GM21447 (cell line): ENCODE data around the gene GAR1.
"Not testable (repeated sequence)": the region's sequence is repeated elsewhere in the genome, so short reads cannot be mapped to it uniquely, and the experiment has no call there.

Experiments used
- ATAC-seq: cut with Tn5 transposase; IDR thresholded peaks from one replicate; pipeline ENCODE4 v1.9.1; 2021; ENCODE audit not compliant: unreplicated experiment

The GAR1 gene

DNA sequence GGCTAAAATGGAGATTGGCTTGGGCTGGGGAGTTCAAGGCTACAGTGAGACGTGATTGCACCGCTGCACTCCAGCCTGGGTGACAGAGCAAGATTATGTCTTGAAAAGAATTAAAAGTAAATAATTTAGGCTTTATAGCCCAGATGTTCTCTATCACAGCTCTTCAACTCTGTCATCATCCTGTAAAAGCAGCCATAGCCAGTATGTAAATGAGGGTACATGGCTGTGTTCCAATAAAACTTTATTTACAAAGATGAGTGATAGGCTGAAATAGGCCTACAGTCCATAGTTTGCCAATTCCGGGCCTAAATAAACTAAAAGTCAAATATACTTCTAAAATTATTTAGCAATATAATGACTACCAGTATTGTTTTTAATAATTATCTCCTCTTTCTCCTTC, 21.4 kb downstream of the GAR1 start:
- ATAC-seq, result no peak

DNA sequence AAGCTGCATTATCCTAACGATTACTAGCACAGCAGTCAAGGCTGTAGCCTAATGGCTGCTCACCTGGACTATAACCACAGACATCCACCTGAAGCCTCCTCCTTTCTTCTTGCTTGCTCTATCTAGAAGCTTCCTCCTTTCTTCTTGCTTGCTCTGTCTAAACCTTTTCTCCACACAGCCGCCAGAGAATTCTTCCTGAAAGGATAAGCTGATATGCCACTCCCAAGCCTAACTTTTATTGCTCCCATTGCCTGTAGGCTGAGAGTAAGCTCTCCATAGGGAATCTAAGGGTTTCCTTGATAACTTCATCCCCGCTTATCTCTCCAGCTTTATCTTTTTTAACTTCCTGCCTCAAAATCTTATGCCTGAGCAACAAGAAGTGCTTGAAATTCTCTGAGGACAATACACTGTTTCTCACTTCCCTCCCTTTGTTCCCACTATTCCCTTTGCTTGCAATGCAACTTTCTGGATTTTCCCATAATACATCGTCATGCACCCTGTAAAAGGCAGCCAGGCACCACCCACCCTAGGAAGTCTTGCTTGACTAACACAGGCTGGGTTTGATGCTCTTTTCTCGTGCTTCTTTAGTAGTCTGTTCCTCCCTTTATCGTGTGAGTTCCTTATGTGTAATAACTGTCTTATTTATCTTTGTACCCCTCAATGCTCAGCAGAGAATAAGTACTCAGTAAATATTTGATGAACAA, 31.0 kb downstream of the GAR1 start:
- ATAC-seq, result no peak

DNA sequence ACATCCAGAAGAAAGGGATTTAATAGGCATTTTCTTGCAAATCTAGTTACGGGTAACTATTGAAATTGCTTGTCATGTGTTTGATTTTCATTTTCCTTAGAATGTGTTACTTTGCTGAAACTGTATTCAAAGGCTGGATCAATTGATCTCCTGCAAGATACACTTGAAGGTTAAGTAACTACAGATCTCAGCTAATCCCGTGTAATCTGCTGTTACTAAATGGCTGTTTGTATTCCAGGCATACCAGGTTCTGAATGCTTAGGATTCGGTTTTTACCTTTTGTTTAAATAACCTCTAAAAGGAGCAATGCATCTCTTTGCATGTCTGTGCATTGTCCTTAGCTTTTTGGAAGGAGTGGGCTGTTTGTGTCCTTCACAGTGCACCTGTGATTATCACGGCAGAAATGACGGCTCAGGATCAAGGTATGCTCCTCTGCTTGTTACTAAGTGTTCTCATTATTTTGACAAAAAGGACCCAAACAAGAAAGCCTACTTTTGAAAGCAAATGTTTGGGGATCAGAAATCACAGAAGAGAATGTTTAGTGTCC, 32.4 kb downstream of the GAR1 start, which contains the start of gene LRIT3:
Gene LRIT3 (plus strand): TSS at position 212 of the 547 bp plus-strand sequence. CDS start 95 bp downstream, at position 307.
- ATAC-seq, result no peak

DNA sequence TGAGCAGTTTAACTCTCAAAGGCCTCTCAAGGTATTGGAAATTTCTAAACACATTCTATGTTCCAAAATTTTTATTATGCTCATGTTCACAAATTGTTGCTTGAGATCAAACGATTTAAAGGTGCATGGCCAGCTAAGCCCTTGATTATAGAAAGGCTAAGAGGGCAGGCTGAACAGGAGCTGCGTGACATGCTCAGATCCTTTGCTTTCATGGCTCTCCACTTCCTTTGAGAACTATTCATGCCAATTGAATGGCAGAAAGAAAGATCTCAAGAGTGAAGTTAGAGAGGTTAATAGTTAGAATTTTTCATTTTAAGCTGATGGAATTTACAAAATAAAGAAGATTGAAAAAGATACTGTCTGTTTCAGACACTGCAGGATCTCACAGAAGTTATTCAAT, 32.9 kb downstream of the GAR1 start:
- ATAC-seq, result no peak

DNA sequence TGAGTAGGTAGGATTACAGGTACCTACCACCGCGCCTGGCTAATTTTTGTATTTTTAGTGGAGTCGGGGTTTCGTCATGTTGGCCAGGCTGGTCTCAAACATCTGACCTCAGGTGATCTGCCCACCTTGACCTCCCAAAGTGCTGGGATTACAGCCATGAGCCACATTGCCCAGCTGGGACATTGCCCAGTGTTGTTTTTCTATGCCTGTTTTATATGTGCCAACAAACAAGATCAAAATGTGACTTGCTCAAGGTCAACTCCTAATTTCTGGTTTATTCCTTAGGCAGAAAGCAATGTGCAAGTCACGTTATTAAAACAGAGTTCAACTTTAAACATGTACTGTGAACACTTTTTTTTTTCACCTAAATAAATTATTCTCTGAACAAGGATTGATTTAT, 35.0 kb downstream of the GAR1 start:
- no peak for ATAC-seq

DNA sequence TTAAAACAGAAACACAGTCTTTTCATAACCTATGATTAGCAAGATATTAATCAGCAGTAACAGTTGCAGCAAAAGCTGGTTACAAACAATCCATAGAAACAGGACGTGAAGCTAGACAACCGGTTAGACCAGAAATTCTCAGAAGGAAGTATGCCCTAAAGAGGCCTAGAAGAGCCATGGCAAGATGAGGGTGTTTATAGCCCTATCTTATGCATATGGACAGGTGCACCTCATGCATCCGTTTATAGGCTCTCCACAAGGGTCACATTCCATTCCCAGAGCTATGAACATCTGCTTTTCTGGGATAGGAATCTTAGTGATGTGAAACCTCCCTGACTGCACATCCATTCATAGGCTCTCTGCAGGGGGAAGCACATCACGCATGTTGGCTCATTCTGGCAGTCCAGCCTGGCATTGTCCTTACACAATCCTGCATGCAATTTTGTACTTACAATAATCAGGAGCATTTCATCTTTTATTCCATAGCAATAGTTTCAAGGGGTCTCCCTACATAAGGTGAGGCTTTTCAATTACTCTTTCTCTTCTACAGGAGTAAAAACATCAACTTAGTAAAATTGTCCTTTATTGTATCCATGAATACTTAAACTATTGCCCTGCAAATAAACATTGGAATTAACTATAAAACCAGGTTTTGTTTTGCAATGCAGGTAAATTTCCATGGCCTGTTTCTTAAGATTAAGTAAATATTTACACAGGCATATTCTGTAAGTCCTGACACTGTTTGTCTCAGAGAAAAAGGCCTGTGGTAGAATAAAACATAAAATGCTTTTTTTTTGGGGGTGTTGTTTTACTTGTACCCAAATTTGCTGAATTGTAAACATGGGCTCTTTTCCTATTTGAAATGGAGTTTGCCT, 44.1 kb downstream of the GAR1 start:
- ATAC-seq, result not testable (repeated sequence)

DNA sequence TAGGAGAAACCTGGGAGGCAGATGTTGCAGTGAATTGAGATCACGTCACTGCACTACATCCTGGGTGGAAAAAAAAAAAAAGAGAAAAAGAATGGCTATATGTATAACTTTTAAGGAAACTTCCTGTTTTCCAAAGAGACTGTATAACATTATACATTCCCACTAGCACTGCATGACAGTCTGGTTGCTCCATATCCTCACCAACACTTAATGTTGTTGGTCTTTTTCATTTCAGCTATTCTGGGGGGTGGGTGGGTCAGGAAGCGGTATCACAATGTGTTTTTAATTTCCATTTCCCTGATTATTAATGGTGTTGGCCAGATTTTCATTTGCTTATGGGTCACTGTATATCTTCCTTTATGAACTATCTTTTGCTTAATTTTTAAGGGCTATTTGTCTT, 45.7 kb downstream of the GAR1 start:
- no peak for ATAC-seq

DNA sequence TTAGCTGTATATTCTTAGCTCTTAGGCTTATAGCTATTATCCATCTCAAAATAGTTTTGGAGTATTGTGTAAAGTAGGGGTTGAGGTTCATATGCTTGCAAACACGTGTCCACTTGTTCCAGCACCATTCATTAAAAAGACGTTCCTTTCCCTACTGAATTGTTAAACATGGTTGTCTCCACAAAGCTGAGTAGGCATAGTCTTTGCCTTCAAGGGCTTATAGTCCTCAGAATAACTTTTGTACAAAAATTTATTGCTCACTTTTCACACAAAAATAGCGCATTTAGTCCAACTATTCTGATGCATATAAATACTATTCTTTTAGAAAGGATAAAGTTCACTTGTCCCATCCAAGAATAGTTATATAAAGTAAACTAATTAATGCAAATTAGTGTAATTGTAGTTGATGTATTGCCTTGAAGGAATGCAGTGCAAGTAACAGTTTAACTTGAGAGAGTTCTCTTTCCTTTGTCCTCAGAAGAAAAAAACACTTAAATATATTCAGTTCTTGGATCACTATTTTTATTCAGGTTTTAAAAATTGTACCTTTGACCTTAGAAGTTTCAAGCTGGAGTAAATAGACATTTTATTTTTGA, 46.5 kb downstream of the GAR1 start:
- ATAC-seq, result no peak

DNA sequence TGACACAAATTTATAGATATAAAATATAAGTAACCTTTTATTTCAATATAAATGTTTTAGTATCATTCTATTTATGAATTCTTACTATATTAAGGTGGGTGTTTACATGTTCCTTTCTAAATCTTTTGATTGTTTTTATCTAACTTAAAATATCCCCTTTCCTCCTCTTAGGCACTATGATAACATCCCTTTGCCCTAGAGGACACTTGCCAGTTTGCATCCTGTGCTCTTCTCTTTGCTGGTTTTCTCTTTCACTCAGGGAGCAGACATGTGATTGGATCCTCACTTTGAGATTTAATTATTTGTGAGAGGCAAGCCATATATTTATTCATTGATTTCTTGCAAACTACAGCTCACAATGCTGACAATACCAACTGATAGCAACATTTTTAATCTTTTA, 48.6 kb downstream of the GAR1 start:
- ATAC-seq, result no peak

DNA sequence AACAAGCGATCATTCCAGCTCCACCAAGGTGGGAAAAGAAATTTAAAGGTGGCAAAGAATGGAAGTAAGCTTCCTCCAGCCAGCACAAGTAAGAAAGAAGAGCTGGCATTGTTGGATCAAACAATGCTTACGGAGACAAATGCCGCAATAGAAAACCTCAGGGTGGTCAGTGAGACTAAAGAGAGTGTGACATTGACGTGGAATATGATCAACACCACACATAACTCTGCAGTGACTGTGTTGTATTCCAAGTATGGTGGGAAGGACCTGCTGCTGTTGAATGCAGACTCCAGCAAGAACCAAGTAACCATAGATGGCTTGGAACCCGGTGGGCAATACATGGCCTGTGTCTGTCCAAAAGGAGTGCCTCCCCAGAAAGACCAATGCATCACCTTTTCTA, 54.5 kb downstream of the GAR1 start:
- ATAC-seq, result no peak

DNA sequence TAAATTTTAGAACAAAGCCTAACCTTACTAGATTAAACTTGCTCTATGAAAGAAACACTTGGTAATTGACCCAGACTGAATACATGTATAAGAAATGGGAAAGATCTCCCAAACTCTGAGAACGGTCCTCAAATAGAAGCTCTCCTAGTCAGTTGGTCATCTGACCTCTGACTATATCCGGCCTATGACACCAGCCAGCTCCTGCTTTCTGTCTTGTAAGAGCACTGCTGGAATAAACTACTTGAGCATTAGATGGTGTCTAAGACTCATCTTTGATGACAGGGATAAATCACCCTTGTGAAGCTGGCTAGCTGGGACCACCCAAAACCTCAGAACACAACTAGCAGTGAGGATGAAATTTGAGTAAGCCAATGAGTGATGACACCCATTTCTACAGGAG, 56.5 kb downstream of the GAR1 start:
- no peak for ATAC-seq

DNA sequence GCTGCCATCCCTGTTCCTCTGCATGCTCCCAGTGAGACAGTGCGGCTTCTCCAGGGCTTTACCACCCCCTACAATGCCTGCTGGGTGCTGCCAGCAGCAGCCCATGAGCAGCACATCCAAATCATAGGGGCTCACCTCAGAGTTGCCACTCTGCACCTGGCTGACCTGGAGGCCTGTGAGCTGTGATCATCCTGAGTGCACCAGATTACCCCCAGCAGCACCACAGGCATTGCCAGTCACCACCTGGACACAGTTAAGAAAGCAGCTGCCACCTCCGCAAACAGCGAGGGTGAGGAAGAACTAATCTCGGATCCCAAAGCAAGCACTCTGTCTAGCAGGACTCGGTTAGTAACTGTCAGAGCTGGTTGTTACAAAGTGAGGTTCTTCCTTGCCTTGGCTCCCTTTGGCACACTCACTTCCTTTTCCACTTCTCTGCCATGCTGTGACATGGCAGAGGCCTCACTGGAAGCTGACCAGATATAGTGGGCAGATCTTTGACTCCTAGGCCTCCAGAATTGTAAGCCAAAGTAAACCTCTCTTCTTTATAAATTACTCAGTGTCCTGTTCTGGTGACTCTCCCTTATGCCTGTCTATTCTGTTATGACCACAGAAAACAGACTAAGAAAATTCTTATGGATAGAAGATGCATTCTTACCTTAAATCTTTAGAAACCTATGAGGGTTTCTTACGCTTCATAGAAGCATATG, 57.5 kb downstream of the GAR1 start:
- ATAC-seq, result no peak

DNA sequence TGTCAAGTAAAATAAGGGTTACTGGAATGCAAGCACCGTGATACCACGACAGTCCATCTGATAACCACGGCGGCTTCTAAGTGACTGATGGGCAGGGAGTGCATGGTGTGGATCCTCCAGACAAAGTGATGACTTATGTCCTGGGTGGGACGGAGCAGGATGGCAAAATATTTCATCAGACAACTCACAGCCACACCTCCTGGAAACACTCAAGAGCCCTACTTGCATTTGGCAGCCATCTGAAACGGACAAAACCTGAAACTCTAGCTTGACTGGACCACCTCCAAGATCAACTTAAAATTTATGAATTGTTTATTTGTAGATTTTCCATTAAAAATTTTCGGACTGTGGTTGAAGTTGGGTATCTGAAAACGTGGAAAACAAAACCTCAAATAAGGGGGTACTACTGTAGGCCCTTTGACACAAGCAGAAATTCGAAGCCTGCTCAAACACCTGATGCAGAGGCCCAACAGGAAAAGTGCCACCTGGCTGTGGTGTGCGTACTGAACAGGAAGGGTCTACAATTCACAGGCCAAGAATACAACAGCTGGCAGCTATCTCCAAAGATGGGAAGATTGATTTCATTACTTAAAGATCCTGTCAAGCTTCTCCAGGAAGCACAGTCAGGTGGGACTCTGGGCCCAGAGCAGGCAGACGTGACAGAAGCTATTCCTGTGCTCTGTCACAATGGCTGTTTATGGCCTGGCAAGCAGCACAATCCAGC, 58.4 kb downstream of the GAR1 start:
- ATAC-seq, result no peak
